Thyroid gland (tissue), 4 donors: ENCODE data around the gene RFX3.

ENCODE experiments used
- CTCF ChIP-seq, 6 experiments: fragments of 200-600 bp in 3 of 6; fragments of 450-650 bp in 3 of 6; sonication (generic) in 3 of 6; IDR thresholded peaks; one replicate each; pipeline ENCODE4 v1.5.1; 2016 to 2019; ENCODE audit warnings: antibody characterized with exemption in 6 of 6, mild to moderate bottlenecking in 2 of 6, inconsistent platforms in 1 of 6, moderate library complexity in 1 of 6
- POLR2A ChIP-seq, 2 donors: fragments of 450-650 bp; IDR thresholded peaks; one replicate each; pipeline ENCODE4 v1.6.1; 2017; ENCODE audit warnings: antibody characterized with exemption in 2 of 2, mild to moderate bottlenecking in 2 of 2, moderate library complexity in 1 of 2

- TF ChIP-seq CTCF (IDR thresholded peaks at IDR 0.05) (no peak), POLR2A (IDR thresholded peaks at IDR 0.05) (no peak)
Observed at GRCh38 chr9:3177936-3178335, 347.9 kb downstream of the RFX3 start.
